ENCODE data around the gene TSPAN31. TPM values are rescaled to one million over a fixed set of nuclear protein-coding genes. Genes with fewer than 3 reads are reported as not detected.
"Not testable (repeated sequence)": the region's sequence is repeated elsewhere in the genome, so short reads cannot be mapped to it uniquely, and the experiment has no call there.

Gene TSPAN31
- total and polyA plus RNA-seq, 4 donors, result 56.0 to 86.5 (median 68.3) TPM

DNA sequence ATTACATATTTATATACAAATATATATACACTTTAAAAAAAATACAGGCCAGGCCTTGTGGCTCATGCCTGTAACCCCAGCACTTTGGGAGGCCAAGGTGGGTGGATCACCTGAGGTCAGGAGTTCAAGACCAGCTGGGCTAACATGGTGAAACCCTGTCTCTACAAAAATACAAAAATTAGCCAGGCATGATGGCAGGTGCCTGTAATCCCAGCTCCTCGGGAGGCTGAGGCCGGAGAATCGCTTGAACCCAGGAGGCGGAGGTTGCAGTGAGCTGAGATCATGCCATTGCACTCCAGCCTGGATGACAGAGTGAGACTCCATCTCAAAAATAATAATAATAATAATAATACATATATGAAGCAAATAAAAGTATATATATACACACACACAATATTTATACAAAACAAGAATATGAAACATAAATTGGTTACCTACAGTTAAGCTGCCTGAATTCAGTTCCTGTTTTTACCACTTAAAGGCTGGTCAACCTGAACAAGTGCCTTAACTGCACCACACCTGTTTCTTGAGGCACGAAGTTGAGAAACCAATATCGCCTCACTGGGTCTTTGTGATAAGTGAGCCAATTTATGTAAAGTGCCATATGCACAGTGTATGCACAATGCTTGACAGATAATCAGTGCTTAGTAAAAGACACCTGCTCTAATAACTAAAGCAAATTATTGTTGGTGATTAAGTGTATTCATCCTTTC, 29.6 kb upstream of the TSPAN31 start:
- H3K36me3 ChIP-seq (ENCODE audit: control insufficient read depth, insufficient read depth, low read length), result peaks cover 57% of the 10 kb centered on the region
- not testable (repeated sequence) for DNase-seq (ENCODE audit: low read depth in 4 of 6, low spot score in 6 of 6); H3K4me3 ChIP-seq (ENCODE audit: low read depth, low read length); H3K27me3 ChIP-seq (ENCODE audit: control insufficient read depth, insufficient read depth, low read length); H3K9me3 ChIP-seq (ENCODE audit: control insufficient read depth, insufficient read depth, low read length); H3K27ac ChIP-seq (ENCODE audit: low read depth, low read length); H3K4me1 ChIP-seq (ENCODE audit: control insufficient read depth, insufficient read depth, low read length)
- 100% methylated on average over 1 of the region's 6 CpGs for WGBS (ENCODE audit: insufficient coverage)

DNA sequence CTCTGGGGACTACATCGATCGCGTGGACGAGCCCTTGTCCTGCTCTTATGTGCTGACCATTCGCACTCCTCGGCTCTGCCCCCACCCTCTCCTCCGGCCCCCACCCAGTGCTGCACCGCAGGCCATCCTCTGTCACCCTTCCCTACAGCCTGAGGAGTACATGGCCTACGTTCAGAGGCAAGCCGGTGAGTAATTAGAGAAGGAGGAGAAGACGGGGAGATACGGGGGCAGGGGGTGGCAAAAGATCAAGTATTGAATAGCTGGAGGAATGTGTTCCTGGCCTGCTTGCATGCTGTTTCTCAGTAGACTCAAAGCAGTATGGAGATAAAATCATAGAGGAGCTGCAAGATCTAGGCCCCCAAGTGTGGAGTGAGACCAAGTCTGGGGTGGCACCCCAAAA, 29.1 kb upstream of the TSPAN31 start:
- no peak overlapping the region for H3K4me3 ChIP-seq (ENCODE audit: low read depth, low read length)
- no peaks in the 10 kb centered on the region for H3K27me3 ChIP-seq (ENCODE audit: control insufficient read depth, insufficient read depth, low read length)
- H3K36me3 ChIP-seq (ENCODE audit: control insufficient read depth, insufficient read depth, low read length), result peaks cover 63% of the 10 kb centered on the region
- peaks cover 3% of the 10 kb centered on the region for H3K4me1 ChIP-seq (ENCODE audit: control insufficient read depth, insufficient read depth, low read length)
- no peaks in the 10 kb centered on the region for H3K9me3 ChIP-seq (ENCODE audit: control insufficient read depth, insufficient read depth, low read length)
- H3K27ac ChIP-seq (ENCODE audit: low read depth, low read length), result no peak overlapping the region
- DNase-seq (ENCODE audit: low read depth in 4 of 6, low spot score in 6 of 6), result no peak
- WGBS (ENCODE audit: insufficient coverage), result 94% methylated on average over 7 of the region's 12 CpGs

GRCh38 chr12:57716305-57716704, 28.5 kb upstream of the TSPAN31 start:
- Histone ChIP-seq H3K27ac (ENCODE audit: low read depth, low read length) (no peak overlapping the region), H3K27me3 (ENCODE audit: control insufficient read depth, insufficient read depth, low read length) (no peaks in the 10 kb centered on the region), H3K4me1 (ENCODE audit: control insufficient read depth, insufficient read depth, low read length) (peaks cover 3% of the 10 kb centered on the region), H3K4me3 (ENCODE audit: low read depth, low read length) (no peak overlapping the region), H3K36me3 (ENCODE audit: control insufficient read depth, insufficient read depth, low read length) (peaks cover 68% of the 10 kb centered on the region), H3K9me3 (ENCODE audit: control insufficient read depth, insufficient read depth, low read length) (no peaks in the 10 kb centered on the region)
- 94% methylated on average over 2 of the region's 4 CpGs for WGBS (ENCODE audit: insufficient coverage)
- DNase-seq (ENCODE audit: low read depth in 4 of 6, low spot score in 6 of 6), result no peak

- 100% methylated on average over 1 of the region's 5 CpGs for WGBS (ENCODE audit: insufficient coverage)
- H3K4me3 ChIP-seq (ENCODE audit: low read depth, low read length), result no peak overlapping the region
- H3K27ac ChIP-seq (ENCODE audit: low read depth, low read length), result no peak overlapping the region
- no peaks in the 10 kb centered on the region for H3K9me3 ChIP-seq (ENCODE audit: control insufficient read depth, insufficient read depth, low read length)
- H3K36me3 ChIP-seq (ENCODE audit: control insufficient read depth, insufficient read depth, low read length), result peaks cover 76% of the 10 kb centered on the region
- peaks cover 3% of the 10 kb centered on the region for H3K4me1 ChIP-seq (ENCODE audit: control insufficient read depth, insufficient read depth, low read length)
- H3K27me3 ChIP-seq (ENCODE audit: control insufficient read depth, insufficient read depth, low read length), result no peaks in the 10 kb centered on the region
- DNase-seq (ENCODE audit: low read depth in 4 of 6, low spot score in 6 of 6), result no peak
Observed at GRCh38 chr12:57717131-57717530, 27.7 kb upstream of the TSPAN31 start.

GRCh38 chr12:57717846-57718640, 26.8 kb upstream of the TSPAN31 start:
- no peak for DNase-seq (ENCODE audit: low read depth in 4 of 6, low spot score in 6 of 6)
- Histone ChIP-seq H3K4me3 (ENCODE audit: low read depth, low read length) (no peak overlapping the region), H3K36me3 (ENCODE audit: control insufficient read depth, insufficient read depth, low read length) (peaks cover 76% of the 10 kb centered on the region), H3K27ac (ENCODE audit: low read depth, low read length) (no peak overlapping the region), H3K4me1 (ENCODE audit: control insufficient read depth, insufficient read depth, low read length) (peaks cover 3% of the 10 kb centered on the region), H3K27me3 (ENCODE audit: control insufficient read depth, insufficient read depth, low read length) (no peaks in the 10 kb centered on the region), H3K9me3 (ENCODE audit: control insufficient read depth, insufficient read depth, low read length) (no peaks in the 10 kb centered on the region)
- 96% methylated on average over 15 of the region's 22 CpGs for WGBS (ENCODE audit: insufficient coverage)

DNA sequence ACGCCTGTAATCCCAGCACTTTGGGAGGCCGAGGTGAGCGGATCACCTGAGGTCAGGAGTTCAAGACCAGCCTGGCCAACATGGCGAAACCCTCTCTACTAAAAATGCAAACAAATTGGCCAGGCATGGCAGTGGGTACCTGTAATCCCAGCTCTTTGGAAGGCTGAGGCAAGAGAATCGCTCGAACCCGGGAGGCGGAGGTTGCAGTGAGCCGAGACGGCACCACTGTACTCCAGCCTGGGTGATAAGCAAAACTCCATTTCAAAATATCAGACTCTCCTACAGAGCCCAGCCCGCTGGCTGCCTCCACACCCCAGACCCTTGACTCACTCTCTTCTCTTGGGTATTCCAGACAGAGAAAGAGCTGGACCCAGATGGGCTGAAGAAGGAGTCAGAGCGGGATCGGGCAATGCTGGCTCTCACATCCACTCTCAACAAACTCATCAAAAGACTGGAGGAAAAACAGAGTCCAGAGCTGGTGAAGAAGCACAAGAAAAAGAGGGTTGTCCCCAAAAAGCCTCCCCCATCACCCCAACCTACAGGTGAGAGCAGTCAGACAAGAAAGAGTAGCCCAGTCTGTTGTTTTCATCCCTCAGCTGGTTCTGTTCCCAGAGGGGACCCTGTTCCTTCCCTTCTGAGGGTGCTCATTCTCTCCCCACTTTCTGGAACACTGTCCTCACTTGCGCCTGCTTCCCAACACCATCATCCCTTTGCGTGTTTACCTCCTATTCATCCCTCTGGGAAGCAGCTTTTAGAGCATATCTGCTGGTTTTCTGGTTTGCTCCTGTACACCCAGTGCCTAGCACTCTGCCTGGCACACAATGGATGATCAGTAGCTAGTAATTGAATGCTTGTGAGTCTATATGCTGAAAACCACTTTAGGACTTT, 26.0 kb upstream of the TSPAN31 start:
- no peak overlapping the region for H3K4me3 ChIP-seq (ENCODE audit: low read depth, low read length)
- over 99% methylated on average over 12 of the region's 15 CpGs for WGBS (ENCODE audit: insufficient coverage)
- no peaks in the 10 kb centered on the region for H3K27me3 ChIP-seq (ENCODE audit: control insufficient read depth, insufficient read depth, low read length)
- H3K9me3 ChIP-seq (ENCODE audit: control insufficient read depth, insufficient read depth, low read length), result no peaks in the 10 kb centered on the region
- H3K4me1 ChIP-seq (ENCODE audit: control insufficient read depth, insufficient read depth, low read length), result no peaks in the 10 kb centered on the region
- no peak for DNase-seq (ENCODE audit: low read depth in 4 of 6, low spot score in 6 of 6)
- H3K27ac ChIP-seq (ENCODE audit: low read depth, low read length), result no peak overlapping the region
- H3K36me3 ChIP-seq (ENCODE audit: control insufficient read depth, insufficient read depth, low read length), result peaks cover 71% of the 10 kb centered on the region

DNA sequence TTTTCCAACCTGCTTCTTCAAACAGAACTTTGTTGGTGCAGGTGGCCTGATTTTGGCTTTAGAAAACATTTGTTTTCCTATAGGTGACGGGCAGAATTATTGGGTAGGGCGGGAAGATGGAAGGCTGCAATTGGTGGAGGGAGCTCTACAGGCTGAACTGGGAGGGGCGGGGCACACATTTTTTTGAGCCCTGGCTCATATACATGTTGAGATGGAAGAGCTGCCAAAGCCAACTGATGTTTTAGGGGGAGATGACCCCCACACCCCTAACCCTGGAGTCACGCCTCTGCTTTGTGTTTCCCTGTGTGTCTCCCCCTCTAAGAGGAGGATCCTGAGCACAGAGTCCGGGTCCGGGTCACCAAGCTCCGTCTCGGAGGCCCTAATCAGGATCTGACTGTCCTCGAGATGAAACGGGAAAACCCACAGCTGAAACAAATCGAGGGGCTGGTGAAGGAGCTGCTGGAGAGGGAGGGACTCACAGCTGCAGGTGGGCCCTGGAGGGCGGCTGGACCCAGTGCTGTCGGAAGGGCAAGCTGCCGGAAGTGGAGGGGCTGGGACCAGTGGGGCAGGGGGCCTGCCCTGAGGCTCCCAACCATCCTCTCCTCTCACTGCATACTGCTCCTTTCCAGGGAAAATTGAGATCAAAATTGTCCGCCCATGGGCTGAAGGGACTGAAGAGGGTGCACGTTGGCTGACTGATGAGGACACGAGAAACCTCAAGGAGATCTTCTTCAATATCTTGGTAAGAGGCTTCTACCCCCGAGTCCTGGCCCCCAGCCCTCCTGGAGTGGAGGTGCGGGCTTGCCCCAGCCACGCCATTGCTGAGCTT, 24.8 kb upstream of the TSPAN31 start:
- Histone ChIP-seq H3K9me3 (ENCODE audit: control insufficient read depth, insufficient read depth, low read length) (no peaks in the 10 kb centered on the region), H3K4me3 (ENCODE audit: low read depth, low read length) (no peak overlapping the region), H3K4me1 (ENCODE audit: control insufficient read depth, insufficient read depth, low read length) (no peaks in the 10 kb centered on the region), H3K36me3 (ENCODE audit: control insufficient read depth, insufficient read depth, low read length) (peaks cover 63% of the 10 kb centered on the region), H3K27me3 (ENCODE audit: control insufficient read depth, insufficient read depth, low read length) (peaks cover 5% of the 10 kb centered on the region), H3K27ac (ENCODE audit: low read depth, low read length) (no peak overlapping the region)
- 96% methylated on average over 15 of the region's 20 CpGs for WGBS (ENCODE audit: insufficient coverage)
- no peak for DNase-seq (ENCODE audit: low read depth in 4 of 6, low spot score in 6 of 6)

DNA sequence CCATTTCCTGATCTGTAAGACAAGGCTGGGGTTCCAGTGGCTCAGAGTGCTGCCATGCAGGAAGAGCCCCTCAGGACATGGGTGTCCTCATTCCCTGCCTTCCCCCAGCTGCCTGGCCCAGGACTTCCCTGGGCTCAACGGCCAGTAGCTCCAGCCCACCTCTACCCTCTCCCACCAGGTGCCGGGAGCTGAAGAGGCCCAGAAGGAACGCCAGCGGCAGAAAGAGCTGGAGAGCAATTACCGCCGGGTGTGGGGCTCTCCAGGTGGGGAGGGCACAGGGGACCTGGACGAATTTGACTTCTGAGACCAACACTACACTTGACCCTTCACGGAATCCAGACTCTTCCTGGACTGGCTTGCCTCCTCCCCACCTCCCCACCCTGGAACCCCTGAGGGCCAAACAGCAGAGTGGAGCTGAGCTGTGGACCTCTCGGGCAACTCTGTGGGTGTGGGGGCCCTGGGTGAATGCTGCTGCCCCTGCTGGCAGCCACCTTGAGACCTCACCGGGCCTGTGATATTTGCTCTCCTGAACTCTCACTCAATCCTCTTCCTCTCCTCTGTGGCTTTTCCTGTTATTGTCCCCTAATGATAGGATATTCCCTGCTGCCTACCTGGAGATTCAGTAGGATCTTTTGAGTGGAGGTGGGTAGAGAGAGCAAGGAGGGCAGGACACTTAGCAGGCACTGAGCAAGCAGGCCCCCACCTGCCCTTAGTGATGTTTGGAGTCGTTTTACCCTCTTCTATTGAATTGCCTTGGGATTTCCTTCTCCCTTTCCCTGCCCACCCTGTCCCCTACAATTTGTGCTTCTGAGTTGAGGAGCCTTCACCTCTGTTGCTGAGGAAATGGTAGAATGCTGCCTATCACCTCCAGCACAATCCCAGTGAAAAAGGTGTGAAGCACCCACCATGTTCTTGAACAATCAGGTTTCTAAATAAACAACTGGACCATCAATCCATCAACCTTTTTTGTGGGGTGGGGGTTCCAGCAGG, 23.9 kb upstream of the TSPAN31 start:
- no peak for DNase-seq (ENCODE audit: low read depth in 4 of 6, low spot score in 6 of 6)
- Histone ChIP-seq H3K36me3 (ENCODE audit: control insufficient read depth, insufficient read depth, low read length) (peaks cover 63% of the 10 kb centered on the region), H3K27ac (ENCODE audit: low read depth, low read length) (no peak overlapping the region), H3K27me3 (ENCODE audit: control insufficient read depth, insufficient read depth, low read length) (peaks cover 8% of the 10 kb centered on the region), H3K9me3 (ENCODE audit: control insufficient read depth, insufficient read depth, low read length) (no peaks in the 10 kb centered on the region), H3K4me3 (ENCODE audit: low read depth, low read length) (no peak overlapping the region), H3K4me1 (ENCODE audit: control insufficient read depth, insufficient read depth, low read length) (peaks cover 7% of the 10 kb centered on the region)
- 85% methylated on average over 4 of the region's 11 CpGs for WGBS (ENCODE audit: insufficient coverage)
